HFF-Myc (cell line): ENCODE measurements around the gene CCNK.

Source experiments
- DNase-seq: peaks from one replicate; pipeline ENCODE4 v3.0.0-alpha.2; 2011; ENCODE audit warnings: low read depth; ENCODE audit errors: extremely low read depth
- H3K4me3 ChIP-seq: replicated peaks from 2 replicates; pipeline ENCODE4 v1.5.1; 2011; ENCODE audit warnings: low read depth, mild to moderate bottlenecking, control low read depth, low read length
- TF ChIP-seq, protein P1 (sequence below): IDR thresholded peaks from 2 replicates; pipeline ENCODE4 v1.5.1; 2012; ENCODE audit warnings: mild to moderate bottlenecking, low read depth, low read length, control low read depth; ENCODE audit errors: missing control alignments

The CCNK gene

GRCh38 chr14:99517643-99518381 is 36.6 kb downstream of the CCNK start:
- H3K4me3 ChIP-seq = no peak overlapping the region

DNA sequence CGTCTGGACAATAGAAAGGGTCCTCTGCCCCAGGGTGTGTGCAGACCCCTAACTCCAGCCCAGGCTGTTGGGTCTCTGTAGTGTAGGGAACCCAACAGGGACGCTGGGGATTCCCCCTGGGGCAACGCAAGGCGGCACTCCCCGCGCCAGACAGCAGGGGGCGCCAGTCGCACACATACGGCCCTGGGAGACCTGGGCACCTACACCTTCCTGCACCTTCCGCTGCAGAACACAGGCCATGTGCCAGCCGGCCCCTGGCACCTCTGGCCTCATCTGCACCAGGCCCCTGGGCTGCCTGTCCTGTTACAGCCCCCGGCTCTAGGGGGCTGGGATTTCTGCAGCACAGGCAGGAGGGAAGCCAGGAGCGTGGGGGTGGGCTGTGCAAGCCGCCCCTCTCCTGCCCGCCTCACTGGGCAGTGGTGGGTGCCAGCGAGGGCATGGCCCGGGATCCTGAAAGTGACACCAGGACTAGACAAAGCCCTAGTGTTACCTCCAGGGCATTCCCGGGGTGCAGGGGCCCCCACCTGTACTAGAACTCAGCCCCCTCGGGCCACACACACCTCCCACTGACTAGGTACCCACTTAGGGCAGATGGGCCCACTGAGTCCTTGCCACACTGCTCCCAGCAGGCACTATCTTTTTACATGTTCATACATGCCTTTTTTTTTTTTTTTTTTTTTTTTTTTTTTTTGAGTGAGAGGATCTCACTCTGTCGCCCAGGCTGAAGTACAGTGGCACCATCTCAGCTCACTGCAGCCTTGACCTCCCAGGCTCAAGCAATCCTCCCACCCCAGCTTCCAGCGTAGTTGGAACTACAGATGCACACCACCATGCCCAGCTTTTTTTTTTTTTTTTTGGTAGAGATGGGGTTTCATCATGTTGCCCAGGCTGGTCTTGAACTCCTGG is 37.5 kb downstream of the CCNK start:
- TF ChIP-seq, protein P1, sequence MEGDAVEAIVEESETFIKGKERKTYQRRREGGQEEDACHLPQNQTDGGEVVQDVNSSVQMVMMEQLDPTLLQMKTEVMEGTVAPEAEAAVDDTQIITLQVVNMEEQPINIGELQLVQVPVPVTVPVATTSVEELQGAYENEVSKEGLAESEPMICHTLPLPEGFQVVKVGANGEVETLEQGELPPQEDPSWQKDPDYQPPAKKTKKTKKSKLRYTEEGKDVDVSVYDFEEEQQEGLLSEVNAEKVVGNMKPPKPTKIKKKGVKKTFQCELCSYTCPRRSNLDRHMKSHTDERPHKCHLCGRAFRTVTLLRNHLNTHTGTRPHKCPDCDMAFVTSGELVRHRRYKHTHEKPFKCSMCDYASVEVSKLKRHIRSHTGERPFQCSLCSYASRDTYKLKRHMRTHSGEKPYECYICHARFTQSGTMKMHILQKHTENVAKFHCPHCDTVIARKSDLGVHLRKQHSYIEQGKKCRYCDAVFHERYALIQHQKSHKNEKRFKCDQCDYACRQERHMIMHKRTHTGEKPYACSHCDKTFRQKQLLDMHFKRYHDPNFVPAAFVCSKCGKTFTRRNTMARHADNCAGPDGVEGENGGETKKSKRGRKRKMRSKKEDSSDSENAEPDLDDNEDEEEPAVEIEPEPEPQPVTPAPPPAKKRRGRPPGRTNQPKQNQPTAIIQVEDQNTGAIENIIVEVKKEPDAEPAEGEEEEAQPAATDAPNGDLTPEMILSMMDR = peak; percentile 97
- no peak overlapping the region for H3K4me3 ChIP-seq
- no peak for DNase-seq

More at GRCh38 chr14:99517643-99518381, 36.6 kb downstream of the CCNK start:
- no peak for DNase-seq
- TF ChIP-seq, protein P1 = no peak

GRCh38 chr14:99519347-99519881 is 38.2 kb downstream of the CCNK start:
- TF ChIP-seq, protein P1 = no peak
- no peak overlapping the region for H3K4me3 ChIP-seq
- DNase-seq = no peak

- DNase-seq = no peak
- no peak overlapping the region for H3K4me3 ChIP-seq
- TF ChIP-seq, protein P1 = no peak
Measured at GRCh38 chr14:99519931-99520421, 38.8 kb downstream of the CCNK start.

DNA sequence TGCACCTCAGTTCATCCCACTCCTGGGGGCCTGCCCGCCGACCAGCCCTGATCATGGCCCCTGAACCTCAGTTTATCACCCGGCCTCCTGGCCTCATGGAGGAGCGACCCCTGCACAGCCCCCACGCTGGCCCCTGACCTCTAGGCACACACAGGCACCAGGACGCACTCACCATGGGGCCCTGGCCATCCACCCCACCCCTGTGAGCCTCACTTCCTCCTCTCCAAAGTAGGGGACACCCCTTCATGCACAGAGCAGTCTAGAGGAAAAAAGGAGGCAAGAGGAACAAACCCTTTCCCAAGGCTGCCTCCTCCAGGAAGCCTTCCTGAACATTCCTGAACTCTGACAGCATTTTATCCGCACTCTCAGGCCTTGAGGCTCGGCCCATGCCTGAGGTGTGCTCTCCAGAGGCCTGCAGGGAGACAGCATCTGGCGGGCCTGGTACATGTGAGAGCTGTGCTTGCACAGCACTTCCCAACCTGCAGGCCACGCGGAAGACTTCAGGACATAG is 39.4 kb downstream of the CCNK start:
- H3K4me3 ChIP-seq = no peak overlapping the region
- TF ChIP-seq, protein P1 = no peak
- DNase-seq = no peak

- no peak overlapping the region for H3K4me3 ChIP-seq
- no peak for DNase-seq
- TF ChIP-seq, protein P1 = no peak
Measured at GRCh38 chr14:99521176-99522024, 40.2 kb downstream of the CCNK start.
